Fibroblast of villous mesenchyme (primary cell): ENCODE results near the gene PUDP. TPM values are rescaled to one million over a fixed set of nuclear protein-coding genes. Genes with fewer than 3 reads are reported as not detected.

ENCODE experiments used
- DNase-seq: peaks from one replicate; pipeline ENCODE4 v3.0.0-alpha.2; 2010; ENCODE audit warnings: low read depth
- H3K4me3 ChIP-seq: 2 replicates; pipeline ENCODE4 v1.5.1; 2011; ENCODE audit warnings: low read depth, mild to moderate bottlenecking, low read length
- CTCF ChIP-seq: IDR thresholded peaks from 2 replicates; pipeline ENCODE4 v1.5.1; 2012; ENCODE audit warnings: low read depth, mild to moderate bottlenecking, low read length; ENCODE audit not compliant: insufficient read depth
- total RNA-seq: library from RNA; depleted of rRNA; stranded (reverse); fragments of >200 nt; gene quantifications from 2 replicates; pipeline ENCODE4 v1.2.3, GENCODE V29; 2012

PUDP gene
- total RNA-seq, 1 donor: 15.1 TPM

- H3K4me3 ChIP-seq: no peak overlapping the region
- TF ChIP-seq CTCF: no peak
- no peak for DNase-seq
Observed at GRCh38 chrX:7159149-7159861, 11.4 kb upstream of the PUDP start.

GRCh38 chrX:7158468-7158990 is 10.6 kb upstream of the PUDP start:
- no peak for TF ChIP-seq CTCF
- DNase-seq: no peak
- no peak overlapping the region for H3K4me3 ChIP-seq

- no peak for TF ChIP-seq CTCF
- DNase-seq: no peak
- no peak overlapping the region for H3K4me3 ChIP-seq
Observed at GRCh38 chrX:7156879-7157278, 8.9 kb upstream of the PUDP start.

- TF ChIP-seq CTCF: no peak
- DNase-seq: no peak
- no peak overlapping the region for H3K4me3 ChIP-seq
Observed at GRCh38 chrX:7155163-7155562, 7.2 kb upstream of the PUDP start.

- no peak for TF ChIP-seq CTCF
Observed at GRCh38 chrX:7154041-7154597, 6.2 kb upstream of the PUDP start.

GRCh38 chrX:7153231-7153630 is 5.3 kb upstream of the PUDP start:
- DNase-seq: no peak
- H3K4me3 ChIP-seq: no peak overlapping the region
- no peak for TF ChIP-seq CTCF

More at GRCh38 chrX:7154041-7154597, 6.2 kb upstream of the PUDP start:
- H3K4me3 ChIP-seq: no peak overlapping the region
- no peak for DNase-seq
